ENCODE results near the gene BCL6.

The BCL6 gene

GRCh38 chr3:187694801-187695200, 50.5 kb downstream of the BCL6 start:
- POLR2A ChIA-PET, result no interaction called here
- DNase-seq (ENCODE audit: extremely low spot score), result no peak
- CTCF ChIA-PET, result interaction anchor here (1.2 to 4.9 kb wide), 2 partner anchors 16 to 375 kb away, joined by 6 to 22 read pairs; no protein-coding TSS in a partner anchor
- TF ChIP-seq, protein P1, sequence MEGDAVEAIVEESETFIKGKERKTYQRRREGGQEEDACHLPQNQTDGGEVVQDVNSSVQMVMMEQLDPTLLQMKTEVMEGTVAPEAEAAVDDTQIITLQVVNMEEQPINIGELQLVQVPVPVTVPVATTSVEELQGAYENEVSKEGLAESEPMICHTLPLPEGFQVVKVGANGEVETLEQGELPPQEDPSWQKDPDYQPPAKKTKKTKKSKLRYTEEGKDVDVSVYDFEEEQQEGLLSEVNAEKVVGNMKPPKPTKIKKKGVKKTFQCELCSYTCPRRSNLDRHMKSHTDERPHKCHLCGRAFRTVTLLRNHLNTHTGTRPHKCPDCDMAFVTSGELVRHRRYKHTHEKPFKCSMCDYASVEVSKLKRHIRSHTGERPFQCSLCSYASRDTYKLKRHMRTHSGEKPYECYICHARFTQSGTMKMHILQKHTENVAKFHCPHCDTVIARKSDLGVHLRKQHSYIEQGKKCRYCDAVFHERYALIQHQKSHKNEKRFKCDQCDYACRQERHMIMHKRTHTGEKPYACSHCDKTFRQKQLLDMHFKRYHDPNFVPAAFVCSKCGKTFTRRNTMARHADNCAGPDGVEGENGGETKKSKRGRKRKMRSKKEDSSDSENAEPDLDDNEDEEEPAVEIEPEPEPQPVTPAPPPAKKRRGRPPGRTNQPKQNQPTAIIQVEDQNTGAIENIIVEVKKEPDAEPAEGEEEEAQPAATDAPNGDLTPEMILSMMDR (IDR thresholded peaks at IDR 0.05; ENCODE audit: control extremely low read depth, extremely low read depth, low read depth, missing control alignments), result no peak

DNA sequence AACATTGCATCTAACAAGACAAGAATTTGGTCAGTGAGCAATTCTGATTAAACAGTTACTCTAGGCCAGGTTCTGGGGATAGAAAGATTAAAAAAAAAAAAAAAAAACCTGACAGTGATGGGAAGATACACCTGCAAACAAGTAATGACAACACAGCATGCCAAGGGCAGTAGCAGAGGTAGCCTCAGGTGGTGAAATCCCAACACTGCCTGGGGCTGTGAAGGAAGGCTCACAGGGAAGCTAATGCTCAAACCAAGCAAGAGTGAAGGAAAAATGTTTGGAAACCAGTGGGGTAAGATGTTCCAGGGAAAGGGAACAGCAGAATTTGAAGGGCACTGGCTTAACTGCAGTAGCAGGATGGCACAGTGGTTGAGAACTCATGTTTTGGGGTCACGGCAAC, 51.8 kb downstream of the BCL6 start:
- ChIA-PET POLR2A (no interaction called here), CTCF (interaction anchor here (4.9 kb wide), 1 partner anchor 14 kb away, joined by 22 read pairs; no protein-coding TSS in a partner anchor)
- TF ChIP-seq, protein P1 (IDR thresholded peaks at IDR 0.05; ENCODE audit: control extremely low read depth, extremely low read depth, low read depth, missing control alignments), result no peak
- no peak for DNase-seq (ENCODE audit: extremely low spot score)

- TF ChIP-seq, protein P1 (IDR thresholded peaks at IDR 0.05; ENCODE audit: control extremely low read depth, extremely low read depth, low read depth, missing control alignments), result no peak
- no peak for DNase-seq (ENCODE audit: extremely low spot score)
- ChIA-PET POLR2A (no interaction called here), CTCF (interaction anchor here (3.0 to 4.9 kb wide), 1 partner anchor 11 kb away, joined by 15 to 22 read pairs; no protein-coding TSS in a partner anchor)
Measured at GRCh38 chr3:187689984-187690383, 55.3 kb downstream of the BCL6 start.

DNA sequence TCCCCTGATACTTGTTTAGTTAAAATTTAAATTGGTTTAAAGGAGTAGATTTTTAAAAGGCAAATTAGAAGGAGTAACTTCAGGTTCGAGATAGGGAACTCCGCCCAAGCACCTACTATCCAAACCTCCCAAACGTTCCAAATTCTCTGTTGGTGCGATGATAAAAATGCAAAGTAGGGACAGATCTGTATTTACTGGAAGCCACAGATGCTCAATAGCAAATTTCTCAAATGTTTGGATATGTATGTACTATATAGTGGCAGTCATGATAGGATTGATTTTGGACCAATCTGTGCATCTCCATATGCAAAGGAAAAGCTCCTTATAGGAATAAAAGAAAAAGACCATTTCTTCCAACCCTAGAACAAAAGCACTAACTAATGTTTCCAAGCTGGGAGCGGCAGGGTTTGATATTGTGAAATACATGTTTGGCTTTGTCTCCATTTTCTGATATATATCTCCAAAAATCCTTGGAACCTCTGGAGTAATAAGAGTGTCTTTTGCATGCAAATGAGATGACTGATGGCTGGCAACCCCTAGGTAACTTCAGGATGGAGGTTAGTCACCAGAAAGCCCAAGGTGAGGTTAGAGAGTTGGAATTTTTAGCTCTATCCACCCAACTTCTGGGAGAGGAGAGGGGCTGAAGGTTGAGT, 58.5 kb downstream of the BCL6 start:
- TF ChIP-seq, protein P1 (IDR thresholded peaks at IDR 0.05; ENCODE audit: control extremely low read depth, extremely low read depth, low read depth, missing control alignments), result no peak
- no peak for DNase-seq (ENCODE audit: extremely low spot score)
- ChIA-PET CTCF (interaction anchor here (0.9 to 19.2 kb wide), 8 partner anchors 8 to 362 kb away, joined by 3 to 653 read pairs (median 4); no protein-coding TSS in a partner anchor), POLR2A (no interaction called here)

DNA sequence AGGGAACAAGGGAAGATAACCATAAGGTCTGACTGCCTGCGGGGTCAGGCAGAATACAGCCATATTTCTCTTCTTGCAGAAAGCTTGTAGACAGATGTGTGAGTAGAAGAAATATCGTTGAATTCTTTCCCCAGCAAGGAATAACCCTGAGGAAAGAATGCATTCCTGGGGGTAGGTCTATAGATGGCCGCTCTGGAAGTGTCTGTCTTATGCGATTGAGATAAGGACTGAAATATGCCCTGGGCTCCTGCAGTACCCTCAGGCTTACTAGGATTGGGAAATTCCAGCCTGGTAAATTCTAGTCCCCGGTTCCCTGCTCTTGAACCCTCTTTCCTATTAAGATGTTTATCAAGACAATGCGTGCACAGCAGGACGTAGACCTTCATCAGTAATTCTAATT, 59.3 kb downstream of the BCL6 start:
- DNase-seq (ENCODE audit: extremely low spot score), result no peak
- ChIA-PET POLR2A (no interaction called here), CTCF (interaction anchor here (1.5 to 19.2 kb wide), 3 partner anchors 9 to 361 kb away, joined by 3 to 653 read pairs (median 5); no protein-coding TSS in a partner anchor)
- TF ChIP-seq, protein P1 (IDR thresholded peaks at IDR 0.05; ENCODE audit: control extremely low read depth, extremely low read depth, low read depth, missing control alignments), result no peak

DNA sequence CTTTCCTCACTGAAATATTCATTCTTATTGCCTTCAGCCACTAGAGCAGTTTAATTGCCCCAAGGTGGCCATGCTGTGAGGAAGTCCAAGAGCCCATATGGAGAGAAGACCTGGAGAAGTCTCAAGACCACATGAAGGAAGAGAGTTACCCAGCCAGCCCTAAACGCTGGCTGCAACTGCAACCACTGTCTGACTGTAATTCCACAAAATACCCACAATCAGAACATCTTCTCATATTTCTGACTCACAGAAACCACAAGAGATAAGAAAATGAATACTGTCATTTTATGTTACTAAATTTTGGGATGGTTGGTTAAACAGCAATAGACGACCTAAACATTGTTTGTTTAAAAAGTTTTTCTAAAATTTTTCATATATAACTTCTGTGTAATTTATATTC, 60.4 kb downstream of the BCL6 start:
- TF ChIP-seq, protein P1 (IDR thresholded peaks at IDR 0.05; ENCODE audit: control extremely low read depth, extremely low read depth, low read depth, missing control alignments), result no peak
- ChIA-PET CTCF (interaction anchor here (1.8 to 19.2 kb wide), 2 partner anchors 8 to 360 kb away, joined by 3 to 653 read pairs; no protein-coding TSS in a partner anchor), POLR2A (no interaction called here)
- DNase-seq (ENCODE audit: extremely low spot score), result no peak
